ENCODE measurements around the gene WNT8B.

Gene WNT8B

GRCh38 chr10:100427374-100427773 is 35.4 kb upstream of the WNT8B start:
- no peak overlapping the region for H3K27ac ChIP-seq (ENCODE audit: low read length)
- H3K79me2 ChIP-seq (ENCODE audit: low read length): no peaks in the 10 kb centered on the region
- H2AFZ ChIP-seq (ENCODE audit: low read depth, low read length): no peak overlapping the region
- no peaks in the 10 kb centered on the region for H3K4me1 ChIP-seq (ENCODE audit: low read length)
- H3K27me3 ChIP-seq (ENCODE audit: low read depth, low read length): no peaks in the 10 kb centered on the region
- no peaks in the 10 kb centered on the region for H3K9me3 ChIP-seq (ENCODE audit: insufficient read depth, low read length)
- no peak overlapping the region for H3K4me3 ChIP-seq (ENCODE audit: low read length)
- H3K9ac ChIP-seq (ENCODE audit: low read length): no peak overlapping the region
- no peak overlapping the region for H3K4me2 ChIP-seq (ENCODE audit: low read length)
- no peaks in the 10 kb centered on the region for H3K36me3 ChIP-seq (replicated peaks; ENCODE audit: low read depth, low read length)
- no peaks in the 10 kb centered on the region for H4K20me1 ChIP-seq (ENCODE audit: insufficient read depth, low read length)
- no peak for TF ChIP-seq EZH2phosphoT487 (IDR thresholded peaks at IDR 0.05; ENCODE audit: low read depth)
- no peak for TF ChIP-seq CTCF (IDR thresholded peaks at IDR 0.05; ENCODE audit: low read depth, low read length)

GRCh38 chr10:100433253-100434240 is 29.3 kb upstream of the WNT8B start:
- H3K4me3 ChIP-seq (ENCODE audit: low read length): peak overlapping the region; percentile 70
- no peaks in the 10 kb centered on the region for H3K9me3 ChIP-seq (ENCODE audit: insufficient read depth, low read length)
- H3K4me1 ChIP-seq (ENCODE audit: low read length): peaks cover 8% of the 10 kb centered on the region; the same call in 1 of the 2 replicates
- peak overlapping the region; percentile 77 for H3K4me2 ChIP-seq (ENCODE audit: low read length)
- peak overlapping the region; percentile 78 for H2AFZ ChIP-seq (ENCODE audit: low read depth, low read length)
- TF ChIP-seq CTCF (IDR thresholded peaks at IDR 0.05; ENCODE audit: low read depth, low read length) (peak; percentile 98), EZH2phosphoT487 (IDR thresholded peaks at IDR 0.05; ENCODE audit: low read depth) (no peak)
- H3K36me3 ChIP-seq (replicated peaks; ENCODE audit: low read depth, low read length): no peaks in the 10 kb centered on the region
- H3K27ac ChIP-seq (ENCODE audit: low read length): no peak overlapping the region
- H3K9ac ChIP-seq (ENCODE audit: low read length): peak overlapping the region; percentile 25; the same call in 1 of the 2 replicates
- no peaks in the 10 kb centered on the region for H4K20me1 ChIP-seq (ENCODE audit: insufficient read depth, low read length)
- no peaks in the 10 kb centered on the region for H3K27me3 ChIP-seq (ENCODE audit: low read depth, low read length)
- no peaks in the 10 kb centered on the region for H3K79me2 ChIP-seq (ENCODE audit: low read length)

GRCh38 chr10:100436255-100436654 is 26.6 kb upstream of the WNT8B start:
- no peaks in the 10 kb centered on the region for H3K36me3 ChIP-seq (replicated peaks; ENCODE audit: low read depth, low read length)
- H3K9ac ChIP-seq (ENCODE audit: low read length): no peak overlapping the region
- no peak overlapping the region for H3K4me3 ChIP-seq (ENCODE audit: low read length)
- no peak overlapping the region for H2AFZ ChIP-seq (ENCODE audit: low read depth, low read length)
- no peaks in the 10 kb centered on the region for H3K9me3 ChIP-seq (ENCODE audit: insufficient read depth, low read length)
- H3K27me3 ChIP-seq (ENCODE audit: low read depth, low read length): no peaks in the 10 kb centered on the region
- no peaks in the 10 kb centered on the region for H3K79me2 ChIP-seq (ENCODE audit: low read length)
- H3K4me2 ChIP-seq (ENCODE audit: low read length): no peak overlapping the region
- H3K27ac ChIP-seq (ENCODE audit: low read length): no peak overlapping the region
- H3K4me1 ChIP-seq (ENCODE audit: low read length): peaks cover 8% of the 10 kb centered on the region; the same call in 1 of the 2 replicates
- H4K20me1 ChIP-seq (ENCODE audit: insufficient read depth, low read length): no peaks in the 10 kb centered on the region
- TF ChIP-seq EZH2phosphoT487 (IDR thresholded peaks at IDR 0.05; ENCODE audit: low read depth): no peak
- no peak for TF ChIP-seq CTCF (IDR thresholded peaks at IDR 0.05; ENCODE audit: low read depth, low read length)

- Histone ChIP-seq H2AFZ (ENCODE audit: low read depth, low read length) (no peak overlapping the region), H3K79me2 (ENCODE audit: low read length) (no peaks in the 10 kb centered on the region), H3K9me3 (ENCODE audit: insufficient read depth, low read length) (no peaks in the 10 kb centered on the region), H4K20me1 (ENCODE audit: insufficient read depth, low read length) (no peaks in the 10 kb centered on the region), H3K4me1 (ENCODE audit: low read length) (no peaks in the 10 kb centered on the region), H3K4me2 (ENCODE audit: low read length) (no peak overlapping the region), H3K9ac (ENCODE audit: low read length) (no peak overlapping the region), H3K4me3 (ENCODE audit: low read length) (no peak overlapping the region), H3K27ac (ENCODE audit: low read length) (no peak overlapping the region), H3K36me3 (replicated peaks; ENCODE audit: low read depth, low read length) (no peaks in the 10 kb centered on the region), H3K27me3 (ENCODE audit: low read depth, low read length) (no peaks in the 10 kb centered on the region)
- TF ChIP-seq EZH2phosphoT487 (IDR thresholded peaks at IDR 0.05; ENCODE audit: low read depth): no peak
- no peak for TF ChIP-seq CTCF (IDR thresholded peaks at IDR 0.05; ENCODE audit: low read depth, low read length)
Measured at GRCh38 chr10:100438674-100439315, 24.0 kb upstream of the WNT8B start.
